LNCaP clone FGC (cell line): ENCODE data around the gene KLF12.

Experiments
- DNase-seq: peaks from one replicate; pipeline ENCODE4 v3.0.0-alpha.2; 2011; ENCODE audit warnings: low read depth
- H3K4me3 ChIP-seq: 2 replicates; pipeline ENCODE4 v1.5.1; 2011; ENCODE audit warnings: mild to moderate bottlenecking, low read depth, low read length, control low read depth
- TF ChIP-seq, protein P1 (sequence below): IDR thresholded peaks from 2 replicates; pipeline ENCODE4 v1.5.1; 2012; ENCODE audit warnings: mild to moderate bottlenecking; ENCODE audit not compliant: control insufficient read depth, insufficient read depth; ENCODE audit errors: extremely low read depth

The KLF12 gene

DNA sequence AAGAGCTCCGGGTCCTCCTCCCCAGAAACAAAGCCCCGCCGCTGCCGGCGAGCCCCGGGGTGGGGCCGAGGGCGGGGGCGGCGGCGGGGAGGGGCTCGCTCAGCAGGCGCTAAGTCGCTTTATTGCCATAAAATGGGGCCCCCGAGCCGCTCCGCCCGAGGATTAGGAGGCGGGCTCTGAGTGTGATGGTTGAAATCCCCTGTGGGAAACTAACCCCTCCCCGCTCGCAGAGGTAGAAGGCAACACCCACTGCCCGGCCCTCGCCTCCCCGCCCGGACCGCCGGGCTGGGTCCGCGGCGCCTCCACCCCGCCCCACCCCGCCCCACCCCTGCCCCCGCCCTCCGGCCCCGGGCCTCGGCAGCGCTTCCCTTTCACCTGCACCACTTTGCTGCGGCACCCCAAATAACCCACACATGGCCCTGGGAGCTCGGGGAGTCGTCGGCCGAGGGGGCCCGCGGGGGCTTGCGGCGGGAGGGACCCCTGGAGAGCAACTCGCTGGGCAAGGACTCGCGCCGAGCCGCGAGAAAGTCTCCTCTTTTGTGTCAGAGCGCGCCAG, at the start of gene KLF12:
KLF12 (minus strand) TSS at position 184 of the 556 bp plus-strand sequence.
- TF ChIP-seq, protein P1, sequence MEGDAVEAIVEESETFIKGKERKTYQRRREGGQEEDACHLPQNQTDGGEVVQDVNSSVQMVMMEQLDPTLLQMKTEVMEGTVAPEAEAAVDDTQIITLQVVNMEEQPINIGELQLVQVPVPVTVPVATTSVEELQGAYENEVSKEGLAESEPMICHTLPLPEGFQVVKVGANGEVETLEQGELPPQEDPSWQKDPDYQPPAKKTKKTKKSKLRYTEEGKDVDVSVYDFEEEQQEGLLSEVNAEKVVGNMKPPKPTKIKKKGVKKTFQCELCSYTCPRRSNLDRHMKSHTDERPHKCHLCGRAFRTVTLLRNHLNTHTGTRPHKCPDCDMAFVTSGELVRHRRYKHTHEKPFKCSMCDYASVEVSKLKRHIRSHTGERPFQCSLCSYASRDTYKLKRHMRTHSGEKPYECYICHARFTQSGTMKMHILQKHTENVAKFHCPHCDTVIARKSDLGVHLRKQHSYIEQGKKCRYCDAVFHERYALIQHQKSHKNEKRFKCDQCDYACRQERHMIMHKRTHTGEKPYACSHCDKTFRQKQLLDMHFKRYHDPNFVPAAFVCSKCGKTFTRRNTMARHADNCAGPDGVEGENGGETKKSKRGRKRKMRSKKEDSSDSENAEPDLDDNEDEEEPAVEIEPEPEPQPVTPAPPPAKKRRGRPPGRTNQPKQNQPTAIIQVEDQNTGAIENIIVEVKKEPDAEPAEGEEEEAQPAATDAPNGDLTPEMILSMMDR = no peak
- H3K4me3 ChIP-seq = peak within 1 kb of the TSS; percentile 53
- DNase-seq = no peak

DNA sequence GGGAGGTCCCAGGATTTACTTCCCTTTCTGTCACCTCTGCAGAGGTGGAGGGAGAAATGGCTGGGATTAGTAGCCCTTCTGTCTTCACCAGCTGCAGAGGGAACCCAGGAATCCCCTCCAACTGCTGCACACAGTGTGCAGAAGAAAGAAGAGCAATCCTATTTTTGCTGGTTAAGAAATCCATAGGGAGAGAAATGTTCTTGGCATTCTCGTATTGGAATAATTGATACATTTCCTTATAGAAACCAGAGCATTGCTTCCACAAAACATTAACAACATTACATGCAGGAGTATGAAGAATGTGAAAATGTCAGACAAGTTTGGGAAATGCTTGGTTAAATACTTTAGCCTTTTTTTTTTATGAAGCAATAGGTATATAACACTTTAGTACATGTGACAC, 48.3 kb upstream of the KLF12 start:
- TF ChIP-seq, protein P1 = no peak
- DNase-seq = no peak
- H3K4me3 ChIP-seq = no peak overlapping the region

DNA sequence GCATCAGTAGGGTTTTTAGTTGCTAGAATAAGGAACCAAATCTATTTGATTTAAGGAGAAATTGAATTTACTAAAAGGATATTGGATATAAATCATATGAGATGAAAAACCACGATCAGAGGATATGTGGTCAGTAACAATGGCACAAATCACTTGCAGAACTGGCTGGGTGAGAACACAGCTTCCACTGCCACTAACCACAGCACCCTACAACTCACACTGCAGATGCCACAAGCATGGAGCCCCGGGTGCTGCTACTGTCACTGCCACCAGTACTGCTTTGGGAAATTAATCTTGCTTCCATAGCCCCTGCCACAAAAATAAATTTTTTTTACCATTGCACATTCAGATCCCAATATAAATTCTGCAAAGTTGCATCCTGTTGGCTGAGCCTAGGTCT, 40.6 kb upstream of the KLF12 start:
- no peak overlapping the region for H3K4me3 ChIP-seq
- DNase-seq = no peak
- TF ChIP-seq, protein P1 = no peak

DNA sequence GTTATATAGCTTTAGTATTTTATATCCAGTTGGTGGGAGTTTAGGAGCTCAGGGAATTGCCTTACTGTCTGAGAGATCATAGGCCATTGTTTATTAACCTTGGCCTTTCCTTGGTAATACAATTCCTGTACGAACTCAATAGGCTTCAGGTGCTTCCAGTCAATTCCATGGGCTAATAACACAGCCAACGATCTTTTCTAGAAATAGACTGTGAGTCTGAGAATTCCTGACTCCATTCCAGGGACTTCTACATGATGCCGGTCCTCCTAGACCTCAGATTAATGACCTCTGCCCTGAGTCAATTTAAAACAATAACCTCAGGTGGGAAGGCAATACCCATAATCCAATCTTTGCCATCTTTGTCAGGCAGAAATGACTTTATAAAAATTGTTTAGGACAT, 39.6 kb upstream of the KLF12 start:
- H3K4me3 ChIP-seq = no peak overlapping the region
- TF ChIP-seq, protein P1 = no peak
- no peak for DNase-seq

DNA sequence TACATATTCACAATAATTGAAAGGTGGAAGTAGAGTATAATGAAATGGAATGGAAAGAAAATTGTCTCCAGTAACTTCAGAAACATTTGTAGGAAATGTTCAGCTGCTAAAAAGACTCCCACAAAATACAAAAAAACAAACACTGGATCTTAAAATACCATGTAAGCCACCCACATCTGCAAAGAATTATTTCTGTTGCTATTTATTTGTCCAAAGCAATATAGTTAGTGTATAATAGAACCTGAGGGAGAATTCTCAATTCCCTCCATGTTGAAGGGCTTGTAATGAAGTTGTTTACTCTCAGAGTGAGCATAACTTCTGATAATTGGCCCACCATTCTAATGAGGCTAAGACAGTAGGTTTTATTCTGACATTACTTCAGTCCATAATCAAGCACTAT, 37.4 kb upstream of the KLF12 start:
- DNase-seq = no peak
- no peak overlapping the region for H3K4me3 ChIP-seq
- TF ChIP-seq, protein P1 = no peak

DNA sequence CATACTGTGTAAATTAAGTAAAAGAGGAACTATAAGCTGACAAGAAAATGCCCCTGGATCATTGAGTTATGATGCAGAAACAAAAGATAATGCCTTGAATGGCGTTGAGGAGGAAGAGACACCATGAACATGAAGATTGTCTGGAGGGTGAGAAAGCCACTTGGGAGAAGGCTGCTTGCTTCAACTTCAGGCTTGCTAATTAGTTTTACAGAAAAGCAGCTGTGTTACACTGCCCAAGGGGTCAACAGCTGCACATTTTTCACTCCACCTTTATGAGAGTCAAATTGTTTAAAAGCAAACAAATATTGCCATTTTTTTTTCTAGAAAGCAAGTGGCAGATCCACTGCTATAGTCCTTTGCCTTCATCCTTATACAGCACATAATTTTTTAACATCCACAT, 35.5 kb upstream of the KLF12 start:
- H3K4me3 ChIP-seq = no peak overlapping the region
- DNase-seq = no peak
- TF ChIP-seq, protein P1 = no peak

DNA sequence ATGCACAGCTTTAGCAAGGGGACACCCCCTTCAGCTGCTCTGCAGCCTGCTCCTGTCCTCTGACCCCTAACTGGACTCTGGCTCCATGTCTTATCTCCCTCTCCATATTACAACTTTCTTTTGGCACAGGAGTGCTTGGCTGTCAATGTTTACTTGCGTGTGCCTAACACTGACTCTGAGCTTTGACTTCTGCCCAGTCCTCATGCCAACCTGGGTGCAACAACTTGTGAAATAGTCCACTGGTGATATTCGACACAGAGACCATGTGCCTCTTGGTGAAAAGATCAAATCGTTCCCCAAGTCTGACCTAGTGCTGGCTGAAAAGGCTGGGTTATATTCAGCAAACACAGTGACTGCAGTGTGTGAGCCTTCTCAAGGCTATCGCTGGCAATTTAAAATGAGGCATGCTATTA, 34.1 kb upstream of the KLF12 start:
- DNase-seq = no peak
- H3K4me3 ChIP-seq = no peak overlapping the region
- TF ChIP-seq, protein P1 = no peak
